OCI-LY7 (cell line): ENCODE data around the gene DNAH5.

Source experiments
- EZH2phosphoT487 ChIP-seq: fragments of 200-600 bp; sonication (generic); IDR thresholded peaks from 2 replicates; pipeline ENCODE4 v1.6.1; 2018; ENCODE audit warnings: low read depth, borderline replicate concordance, mild to moderate bottlenecking, mixed run types, antibody characterized with exemption, low read length, moderate library complexity, mixed read lengths
- TF ChIP-seq, protein P1 (sequence below): fragments of 200-600 bp; sonication (generic); conservative IDR thresholded peaks from 2 replicates; pipeline ENCODE4 v1.5.1; 2014; ENCODE audit warnings: mild to moderate bottlenecking, antibody characterized with exemption, low read length, moderate library complexity, mixed read lengths

DNA sequence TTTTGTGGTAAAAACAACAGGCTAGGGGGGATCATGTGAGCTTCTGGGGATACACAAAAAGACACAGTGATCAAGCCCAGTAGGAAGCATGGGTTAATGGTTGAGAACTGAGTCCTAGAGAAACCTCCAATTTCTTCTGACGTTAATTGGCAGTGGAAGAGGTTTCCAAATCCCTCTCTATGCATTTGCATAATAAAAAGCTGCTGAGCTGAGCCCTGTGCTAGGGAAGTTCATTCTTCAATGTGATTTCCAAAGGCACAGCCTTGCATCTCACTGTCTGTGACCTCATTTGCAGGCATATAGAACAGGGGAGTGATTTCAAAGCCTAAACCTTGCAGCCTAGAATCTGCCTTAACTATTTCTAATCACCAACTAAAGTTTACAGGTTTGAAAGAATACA, 812 bp downstream of the DNAH5 start:
- TF ChIP-seq, protein P1, sequence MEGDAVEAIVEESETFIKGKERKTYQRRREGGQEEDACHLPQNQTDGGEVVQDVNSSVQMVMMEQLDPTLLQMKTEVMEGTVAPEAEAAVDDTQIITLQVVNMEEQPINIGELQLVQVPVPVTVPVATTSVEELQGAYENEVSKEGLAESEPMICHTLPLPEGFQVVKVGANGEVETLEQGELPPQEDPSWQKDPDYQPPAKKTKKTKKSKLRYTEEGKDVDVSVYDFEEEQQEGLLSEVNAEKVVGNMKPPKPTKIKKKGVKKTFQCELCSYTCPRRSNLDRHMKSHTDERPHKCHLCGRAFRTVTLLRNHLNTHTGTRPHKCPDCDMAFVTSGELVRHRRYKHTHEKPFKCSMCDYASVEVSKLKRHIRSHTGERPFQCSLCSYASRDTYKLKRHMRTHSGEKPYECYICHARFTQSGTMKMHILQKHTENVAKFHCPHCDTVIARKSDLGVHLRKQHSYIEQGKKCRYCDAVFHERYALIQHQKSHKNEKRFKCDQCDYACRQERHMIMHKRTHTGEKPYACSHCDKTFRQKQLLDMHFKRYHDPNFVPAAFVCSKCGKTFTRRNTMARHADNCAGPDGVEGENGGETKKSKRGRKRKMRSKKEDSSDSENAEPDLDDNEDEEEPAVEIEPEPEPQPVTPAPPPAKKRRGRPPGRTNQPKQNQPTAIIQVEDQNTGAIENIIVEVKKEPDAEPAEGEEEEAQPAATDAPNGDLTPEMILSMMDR: no peak
- TF ChIP-seq EZH2phosphoT487: no peak
